HepG2 (cell line): ENCODE data around the gene CCDC106. TPM values are rescaled to one million over a fixed set of nuclear protein-coding genes. Genes with fewer than 3 reads are reported as not detected.

Experiments
- KDM4B ChIP-seq: sonication (generic); formaldehyde crosslinking; IDR thresholded peaks from 2 replicates; pipeline ENCODE4 v1.4.0; 2020; ENCODE audit warnings: missing genetic modification reagents
- RARA ChIP-seq: IDR thresholded peaks from 2 replicates; pipeline ENCODE4 v1.6.1; 2016; ENCODE audit warnings: missing genetic modification reagents, missing compliant biosample characterization
- SKI ChIP-seq: fragments of 450-650 bp; IDR thresholded peaks from one replicate; pipeline ENCODE4 v1.6.1; 2018; ENCODE audit warnings: mild to moderate bottlenecking; ENCODE audit not compliant: partially characterized antibody
- TCF12 ChIP-seq, 2 experiments: fragments of 450-650 bp in 1 of 2; sonication (generic) in 1 of 2; formaldehyde crosslinking in 1 of 2; IDR thresholded peaks; 2 replicates each; pipeline versions ENCODE4 v1.6.1 to v1.8.0; 2017 to 2022; ENCODE audit warnings: antibody characterized with exemption in 1 of 2, mild to moderate bottlenecking in 1 of 2, missing genetic modification reagents in 1 of 2, moderate library complexity in 1 of 2
- TOE1 ChIP-seq: sonication (generic); formaldehyde crosslinking; IDR thresholded peaks from 2 replicates; pipeline ENCODE4 v1.4.0; 2020; ENCODE audit warnings: mild to moderate bottlenecking, missing genetic modification reagents
- ZFYVE20 ChIP-seq: sonication (generic); formaldehyde crosslinking; IDR thresholded peaks from 2 replicates; pipeline ENCODE4 v1.8.0; 2023; ENCODE audit warnings: low read depth, mild to moderate bottlenecking, moderate library complexity, missing genetic modification reagents, borderline replicate concordance
- ZNF143 ChIP-seq: sonication (generic); formaldehyde crosslinking; IDR thresholded peaks from 2 replicates; pipeline ENCODE4 v1.4.0; 2020; ENCODE audit warnings: missing genetic modification reagents
- ZNF30 ChIP-seq: sonication (generic); formaldehyde crosslinking; IDR thresholded peaks from 2 replicates; pipeline ENCODE4 v1.5.0; 2020; ENCODE audit warnings: mild to moderate bottlenecking, missing genetic modification reagents
- ZNF543 ChIP-seq: sonication (generic); formaldehyde crosslinking; IDR thresholded peaks from 2 replicates; pipeline ENCODE4 v1.4.0; 2020; ENCODE audit warnings: mild to moderate bottlenecking, missing genetic modification reagents
- ZNF550 ChIP-seq: sonication (generic); formaldehyde crosslinking; IDR thresholded peaks from 2 replicates; pipeline ENCODE4 v1.4.0; 2020; ENCODE audit warnings: mild to moderate bottlenecking, missing genetic modification reagents, borderline replicate concordance
- ZNF660 ChIP-seq: sonication (generic); formaldehyde crosslinking; IDR thresholded peaks from 2 replicates; pipeline ENCODE4 v1.5.1; 2020; ENCODE audit warnings: mild to moderate bottlenecking, low read depth, missing genetic modification reagents, borderline replicate concordance
- ZNF737 ChIP-seq: sonication (generic); formaldehyde crosslinking; IDR thresholded peaks from 2 replicates; pipeline ENCODE4 v1.5.0; 2020; ENCODE audit warnings: missing genetic modification reagents, mild to moderate bottlenecking, borderline replicate concordance
- ZNF75D ChIP-seq: sonication (generic); formaldehyde crosslinking; IDR thresholded peaks from 2 replicates; pipeline ENCODE4 v1.8.1; 2023; ENCODE audit warnings: missing genetic modification reagents, mild to moderate bottlenecking, borderline replicate concordance
- polyA plus RNA-seq, 8 experiments: library from polyadenylated mRNA; depleted of rRNA in 3 of 8; stranded (reverse) in 7 of 8; unstranded in 1 of 8; fragments of >200 nt; fragmentation: Illumina TruSeq in 4 of 8; extraction: Trizol in 4 of 8; gene quantifications; 2 replicates each; pipeline versions ENCODE4 v1.2.1 to v1.2.3, GENCODE V29; 2011 to 2016; ENCODE audit warnings: low read depth in 4 of 8, missing spikeins in 1 of 8, mixed read lengths in 1 of 8; ENCODE audit not compliant: insufficient read depth in 1 of 8
- total RNA-seq, 5 experiments: library from RNA; depleted of rRNA; stranded (reverse); fragments of >200 nt; fragmentation: Illumina TruSeq; extraction: Trizol; gene quantifications; 2 replicates each; pipeline ENCODE4 v1.2.3, GENCODE V29; 2016; ENCODE audit warnings: low read depth in 1 of 5
- TF ChIP-seq, protein P1 (sequence below): sonication (generic); formaldehyde crosslinking; IDR thresholded peaks from 2 replicates; pipeline ENCODE4 v1.9.0; 2021; ENCODE audit warnings: mild to moderate bottlenecking, missing genetic modification reagents
- TF ChIP-seq, protein P2 (sequence below): sonication (generic); formaldehyde crosslinking; IDR thresholded peaks from 2 replicates; pipeline ENCODE4 v1.4.0; 2020; ENCODE audit warnings: missing genetic modification reagents, low read depth, mild to moderate bottlenecking, borderline replicate concordance
- TF ChIP-seq, protein P3 (sequence below): sonication (generic); formaldehyde crosslinking; IDR thresholded peaks from 2 replicates; pipeline ENCODE4 v1.8.1; 2022; ENCODE audit warnings: low read depth, mild to moderate bottlenecking, missing genetic modification reagents
- TF ChIP-seq, protein P4 (sequence below): IDR thresholded peaks from 2 replicates; pipeline ENCODE4 v1.6.1; 2012; ENCODE audit warnings: inconsistent platforms

CCDC106 gene
- total and polyA plus RNA-seq, 2 of the 13 experiments (the other 11 are each of a cell fraction or from before 2014, with no cell fraction given) = 4.7 to 8.8 TPM

DNA sequence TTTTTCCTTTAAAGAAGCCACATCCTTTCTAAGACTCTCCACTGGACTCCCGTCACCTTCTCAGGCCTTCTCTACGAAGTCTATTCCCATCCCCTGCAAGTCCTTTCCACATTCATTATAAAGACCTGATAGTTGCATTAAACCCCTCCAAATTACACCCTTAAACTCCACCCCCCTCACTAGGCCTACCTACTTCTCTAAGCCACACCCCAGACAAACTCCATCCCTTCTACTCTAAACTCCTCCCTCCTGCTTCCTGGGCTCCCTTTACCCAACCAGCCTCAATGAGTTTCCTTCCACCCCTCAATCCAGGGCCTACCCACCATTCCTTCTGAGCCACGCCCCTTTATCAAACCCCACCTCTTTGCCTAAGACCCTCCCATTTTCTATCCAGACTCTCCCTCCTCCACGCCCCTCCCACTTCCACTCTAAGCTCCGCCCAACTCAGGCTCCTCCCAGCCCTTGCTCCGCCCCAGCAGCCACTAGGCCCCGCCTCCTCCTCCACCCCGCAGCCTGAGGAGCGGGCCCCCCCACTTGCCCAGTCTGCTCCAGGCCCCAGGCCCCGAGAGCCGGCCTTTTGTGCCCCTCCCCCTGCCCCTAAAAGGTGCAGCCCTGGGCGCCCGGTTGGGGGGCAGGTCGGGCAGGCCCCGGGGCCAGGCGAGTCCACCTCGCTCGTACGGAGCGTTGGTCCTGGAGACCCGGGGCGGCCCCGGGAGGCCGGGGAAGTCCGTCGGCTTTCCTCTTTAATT, 49.1 kb upstream of the CCDC106 start (continued):
- TF ChIP-seq, protein P1, sequence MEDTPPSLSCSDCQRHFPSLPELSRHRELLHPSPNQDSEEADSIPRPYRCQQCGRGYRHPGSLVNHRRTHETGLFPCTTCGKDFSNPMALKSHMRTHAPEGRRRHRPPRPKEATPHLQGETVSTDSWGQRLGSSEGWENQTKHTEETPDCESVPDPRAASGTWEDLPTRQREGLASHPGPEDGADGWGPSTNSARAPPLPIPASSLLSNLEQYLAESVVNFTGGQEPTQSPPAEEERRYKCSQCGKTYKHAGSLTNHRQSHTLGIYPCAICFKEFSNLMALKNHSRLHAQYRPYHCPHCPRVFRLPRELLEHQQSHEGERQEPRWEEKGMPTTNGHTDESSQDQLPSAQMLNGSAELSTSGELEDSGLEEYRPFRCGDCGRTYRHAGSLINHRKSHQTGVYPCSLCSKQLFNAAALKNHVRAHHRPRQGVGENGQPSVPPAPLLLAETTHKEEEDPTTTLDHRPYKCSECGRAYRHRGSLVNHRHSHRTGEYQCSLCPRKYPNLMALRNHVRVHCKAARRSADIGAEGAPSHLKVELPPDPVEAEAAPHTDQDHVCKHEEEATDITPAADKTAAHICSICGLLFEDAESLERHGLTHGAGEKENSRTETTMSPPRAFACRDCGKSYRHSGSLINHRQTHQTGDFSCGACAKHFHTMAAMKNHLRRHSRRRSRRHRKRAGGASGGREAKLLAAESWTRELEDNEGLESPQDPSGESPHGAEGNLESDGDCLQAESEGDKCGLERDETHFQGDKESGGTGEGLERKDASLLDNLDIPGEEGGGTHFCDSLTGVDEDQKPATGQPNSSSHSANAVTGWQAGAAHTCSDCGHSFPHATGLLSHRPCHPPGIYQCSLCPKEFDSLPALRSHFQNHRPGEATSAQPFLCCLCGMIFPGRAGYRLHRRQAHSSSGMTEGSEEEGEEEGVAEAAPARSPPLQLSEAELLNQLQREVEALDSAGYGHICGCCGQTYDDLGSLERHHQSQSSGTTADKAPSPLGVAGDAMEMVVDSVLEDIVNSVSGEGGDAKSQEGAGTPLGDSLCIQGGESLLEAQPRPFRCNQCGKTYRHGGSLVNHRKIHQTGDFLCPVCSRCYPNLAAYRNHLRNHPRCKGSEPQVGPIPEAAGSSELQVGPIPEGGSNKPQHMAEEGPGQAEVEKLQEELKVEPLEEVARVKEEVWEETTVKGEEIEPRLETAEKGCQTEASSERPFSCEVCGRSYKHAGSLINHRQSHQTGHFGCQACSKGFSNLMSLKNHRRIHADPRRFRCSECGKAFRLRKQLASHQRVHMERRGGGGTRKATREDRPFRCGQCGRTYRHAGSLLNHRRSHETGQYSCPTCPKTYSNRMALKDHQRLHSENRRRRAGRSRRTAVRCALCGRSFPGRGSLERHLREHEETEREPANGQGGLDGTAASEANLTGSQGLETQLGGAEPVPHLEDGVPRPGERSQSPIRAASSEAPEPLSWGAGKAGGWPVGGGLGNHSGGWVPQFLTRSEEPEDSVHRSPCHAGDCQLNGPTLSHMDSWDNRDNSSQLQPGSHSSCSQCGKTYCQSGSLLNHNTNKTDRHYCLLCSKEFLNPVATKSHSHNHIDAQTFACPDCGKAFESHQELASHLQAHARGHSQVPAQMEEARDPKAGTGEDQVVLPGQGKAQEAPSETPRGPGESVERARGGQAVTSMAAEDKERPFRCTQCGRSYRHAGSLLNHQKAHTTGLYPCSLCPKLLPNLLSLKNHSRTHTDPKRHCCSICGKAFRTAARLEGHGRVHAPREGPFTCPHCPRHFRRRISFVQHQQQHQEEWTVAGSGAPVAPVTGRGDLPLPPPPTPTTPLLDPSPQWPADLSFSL (CRISPR knock-in tag) = no peak
- TF ChIP-seq ZNF75D (CRISPR knock-in tag) = no peak
- TF ChIP-seq ZFYVE20 (CRISPR knock-in tag) = no peak
- no peak for TF ChIP-seq TCF12 (IDR thresholded peaks at IDR 0.05)
- peak; percentile 51; the same call in 1 of the 2 replicates for TF ChIP-seq TCF12 (CRISPR knock-in tag; IDR thresholded peaks at IDR 0.05)
- no peak for TF ChIP-seq KDM4B (CRISPR knock-in tag)
- no peak for TF ChIP-seq SKI
- no peak for TF ChIP-seq ZNF30 (CRISPR knock-in tag)
- TF ChIP-seq ZNF737 (CRISPR knock-in tag) = no peak
- no peak for TF ChIP-seq TOE1 (CRISPR knock-in tag)
- TF ChIP-seq ZNF543 (CRISPR knock-in tag) = peak; percentile 73
- TF ChIP-seq ZNF550 (CRISPR knock-in tag) = no peak
- no peak for TF ChIP-seq ZNF660 (CRISPR knock-in tag)
- TF ChIP-seq, protein P2, sequence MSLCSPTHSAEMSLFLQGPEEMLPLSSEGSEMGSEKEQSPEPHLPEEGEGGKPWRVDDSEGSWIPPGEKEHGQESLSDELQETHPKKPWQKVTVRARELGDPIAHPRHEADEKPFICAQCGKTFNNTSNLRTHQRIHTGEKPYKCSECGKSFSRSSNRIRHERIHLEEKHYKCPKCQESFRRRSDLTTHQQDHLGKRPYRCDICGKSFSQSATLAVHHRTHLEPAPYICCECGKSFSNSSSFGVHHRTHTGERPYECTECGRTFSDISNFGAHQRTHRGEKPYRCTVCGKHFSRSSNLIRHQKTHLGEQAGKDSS (CRISPR knock-in tag) = no peak
- TF ChIP-seq, protein P3, sequence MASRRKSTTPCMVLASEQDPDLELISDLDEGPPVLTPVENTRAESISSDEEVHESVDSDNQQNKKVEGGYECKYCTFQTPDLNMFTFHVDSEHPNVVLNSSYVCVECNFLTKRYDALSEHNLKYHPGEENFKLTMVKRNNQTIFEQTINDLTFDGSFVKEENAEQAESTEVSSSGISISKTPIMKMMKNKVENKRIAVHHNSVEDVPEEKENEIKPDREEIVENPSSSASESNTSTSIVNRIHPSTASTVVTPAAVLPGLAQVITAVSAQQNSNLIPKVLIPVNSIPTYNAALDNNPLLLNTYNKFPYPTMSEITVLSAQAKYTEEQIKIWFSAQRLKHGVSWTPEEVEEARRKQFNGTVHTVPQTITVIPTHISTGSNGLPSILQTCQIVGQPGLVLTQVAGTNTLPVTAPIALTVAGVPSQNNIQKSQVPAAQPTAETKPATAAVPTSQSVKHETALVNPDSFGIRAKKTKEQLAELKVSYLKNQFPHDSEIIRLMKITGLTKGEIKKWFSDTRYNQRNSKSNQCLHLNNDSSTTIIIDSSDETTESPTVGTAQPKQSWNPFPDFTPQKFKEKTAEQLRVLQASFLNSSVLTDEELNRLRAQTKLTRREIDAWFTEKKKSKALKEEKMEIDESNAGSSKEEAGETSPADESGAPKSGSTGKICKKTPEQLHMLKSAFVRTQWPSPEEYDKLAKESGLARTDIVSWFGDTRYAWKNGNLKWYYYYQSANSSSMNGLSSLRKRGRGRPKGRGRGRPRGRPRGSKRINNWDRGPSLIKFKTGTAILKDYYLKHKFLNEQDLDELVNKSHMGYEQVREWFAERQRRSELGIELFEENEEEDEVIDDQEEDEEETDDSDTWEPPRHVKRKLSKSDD = no peak
- no peak for TF ChIP-seq RARA
- TF ChIP-seq ZNF143 (CRISPR knock-in tag) = no peak
- TF ChIP-seq, protein P4, sequence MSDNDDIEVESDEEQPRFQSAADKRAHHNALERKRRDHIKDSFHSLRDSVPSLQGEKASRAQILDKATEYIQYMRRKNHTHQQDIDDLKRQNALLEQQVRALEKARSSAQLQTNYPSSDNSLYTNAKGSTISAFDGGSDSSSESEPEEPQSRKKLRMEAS = peak; percentile 2; the same call in 1 of the 2 replicates
